Transverse colon (tissue), 4 donors: ENCODE results near the gene SMAD3.

Source experiments
- POLR2A ChIP-seq: fragments of 450-650 bp; IDR thresholded peaks from one replicate; pipeline ENCODE4 v1.6.1; 2016; ENCODE audit warnings: antibody characterized with exemption, mild to moderate bottlenecking, moderate library complexity
- POLR2AphosphoS5 ChIP-seq, 3 donors: sonication (generic); formaldehyde crosslinking; IDR thresholded peaks; one replicate each; pipeline ENCODE4 v1.6.1; 2016; ENCODE audit warnings: antibody characterized with exemption in 3 of 3
- TF ChIP-seq, protein P1 (sequence below), 5 experiments: fragments of 200-600 bp in 3 of 5; fragments of 450-650 bp in 2 of 5; sonication (generic) in 3 of 5; IDR thresholded peaks; 1 replicate in 2 of 5; 2 replicates in 3 of 5; pipeline ENCODE4 v1.5.1; 2016 to 2017; ENCODE audit warnings: antibody characterized with exemption in 5 of 5, inconsistent platforms in 3 of 5, mild to moderate bottlenecking in 2 of 5, moderate library complexity in 1 of 5

DNA sequence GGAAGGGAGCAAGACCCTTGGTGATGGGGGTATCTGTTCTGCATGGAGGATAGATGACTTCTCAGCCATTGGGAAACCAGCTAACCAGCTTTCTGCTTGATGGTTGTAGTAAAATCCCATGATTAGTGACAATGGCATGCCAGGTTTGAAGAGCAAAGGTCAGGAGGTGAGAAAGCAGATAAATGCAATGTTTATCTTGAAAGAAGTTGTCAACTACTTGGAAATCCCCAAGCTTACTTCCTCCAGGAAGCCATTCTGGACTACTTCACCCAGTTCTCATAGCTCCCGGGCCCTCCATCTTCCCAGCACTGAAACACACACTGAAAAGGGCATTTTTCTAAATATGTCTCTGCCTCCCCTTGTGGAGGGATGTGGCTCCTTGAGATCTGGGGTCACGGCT, 51.3 kb downstream of the SMAD3 start:
- TF ChIP-seq, protein P1, sequence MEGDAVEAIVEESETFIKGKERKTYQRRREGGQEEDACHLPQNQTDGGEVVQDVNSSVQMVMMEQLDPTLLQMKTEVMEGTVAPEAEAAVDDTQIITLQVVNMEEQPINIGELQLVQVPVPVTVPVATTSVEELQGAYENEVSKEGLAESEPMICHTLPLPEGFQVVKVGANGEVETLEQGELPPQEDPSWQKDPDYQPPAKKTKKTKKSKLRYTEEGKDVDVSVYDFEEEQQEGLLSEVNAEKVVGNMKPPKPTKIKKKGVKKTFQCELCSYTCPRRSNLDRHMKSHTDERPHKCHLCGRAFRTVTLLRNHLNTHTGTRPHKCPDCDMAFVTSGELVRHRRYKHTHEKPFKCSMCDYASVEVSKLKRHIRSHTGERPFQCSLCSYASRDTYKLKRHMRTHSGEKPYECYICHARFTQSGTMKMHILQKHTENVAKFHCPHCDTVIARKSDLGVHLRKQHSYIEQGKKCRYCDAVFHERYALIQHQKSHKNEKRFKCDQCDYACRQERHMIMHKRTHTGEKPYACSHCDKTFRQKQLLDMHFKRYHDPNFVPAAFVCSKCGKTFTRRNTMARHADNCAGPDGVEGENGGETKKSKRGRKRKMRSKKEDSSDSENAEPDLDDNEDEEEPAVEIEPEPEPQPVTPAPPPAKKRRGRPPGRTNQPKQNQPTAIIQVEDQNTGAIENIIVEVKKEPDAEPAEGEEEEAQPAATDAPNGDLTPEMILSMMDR (IDR thresholded peaks at IDR 0.05), result no peak
- no peak for TF ChIP-seq POLR2A
- TF ChIP-seq POLR2AphosphoS5 (IDR thresholded peaks at IDR 0.05), result peak in 2 of 3 donors; percentile 28 to 43
